ENCODE results near the gene SETD6.
A peak's percentile ranks its signal among the peaks of the same experiment; 100 is the strongest.

Gene SETD6

GRCh38 chr16:58494981-58495520 is 20.3 kb upstream of the SETD6 start:
- peak; percentile 97 for DNase-seq (ENCODE audit: low read depth)

- no peak for DNase-seq (ENCODE audit: low read depth)
Observed at GRCh38 chr16:58495521-58496331, 19.6 kb upstream of the SETD6 start.

GRCh38 chr16:58497468-58497867 is 17.8 kb upstream of the SETD6 start:
- no peak for DNase-seq (ENCODE audit: low read depth)

- DNase-seq (ENCODE audit: low read depth) = no peak
Observed at GRCh38 chr16:58497935-58498334, 17.4 kb upstream of the SETD6 start.

- DNase-seq (ENCODE audit: low read depth) = no peak
Observed at GRCh38 chr16:58498341-58499091, 16.8 kb upstream of the SETD6 start.

GRCh38 chr16:58499092-58499511 is 16.2 kb upstream of the SETD6 start:
- no peak for DNase-seq (ENCODE audit: low read depth)

- peak; percentile 61 for DNase-seq (ENCODE audit: low read depth)
Observed at GRCh38 chr16:58499615-58500351, 15.5 kb upstream of the SETD6 start, which contains the start of gene NDRG4. Gene NDRG4, plus strand, starts transcription at chr16:58500143. Its CDS starts 106 bp downstream, at chr16:58500249.

GRCh38 chr16:58500430-58501241 is 14.7 kb upstream of the SETD6 start:
- DNase-seq (ENCODE audit: low read depth) = no peak

GRCh38 chr16:58501242-58502131 is 13.8 kb upstream of the SETD6 start:
- no peak for DNase-seq (ENCODE audit: low read depth)

- DNase-seq (ENCODE audit: low read depth) = no peak
Observed at GRCh38 chr16:58502217-58502921, 12.9 kb upstream of the SETD6 start.

GRCh38 chr16:58503166-58503862 is 12.0 kb upstream of the SETD6 start:
- DNase-seq (ENCODE audit: low read depth) = no peak

GRCh38 chr16:58503863-58504688 is 11.2 kb upstream of the SETD6 start:
- no peak for DNase-seq (ENCODE audit: low read depth)

GRCh38 chr16:58506241-58507194 is 8.8 kb upstream of the SETD6 start:
- no peak for DNase-seq (ENCODE audit: low read depth)

- DNase-seq (ENCODE audit: low read depth) = no peak
Observed at GRCh38 chr16:58507195-58507962, 7.9 kb upstream of the SETD6 start.

GRCh38 chr16:58507963-58508670 is 7.2 kb upstream of the SETD6 start:
- no peak for DNase-seq (ENCODE audit: low read depth)

Data from stromal cell of bone marrow (primary cell).